Tibial nerve (tissue), 4 donors: ENCODE measurements around the gene GAK. TPM values are rescaled to one million over a fixed set of nuclear protein-coding genes. Genes with fewer than 3 reads are reported as not detected.

Source experiments
- DNase-seq, 2 donors: peaks; one replicate each; pipeline ENCODE4 v3.0.0-alpha.2; 2019; ENCODE audit warnings: low spot score in 2 of 2
- H3K27ac ChIP-seq, 4 donors: fragments of 200-600 bp; sonication (generic) in 3 of 4; one replicate each; pipeline ENCODE4 v1.5.1; 2017 to 2019; ENCODE audit warnings: mild to moderate bottlenecking in 1 of 4
- H3K27me3 ChIP-seq, 2 donors: fragments of 200-600 bp; sonication (generic) in 1 of 2; one replicate each; pipeline versions ENCODE4 v1.5.1 to v1.6.0; 2017 to 2019
- H3K36me3 ChIP-seq, 3 donors: fragments of 200-600 bp; sonication (generic); one replicate each; pipeline ENCODE4 v1.5.1; 2018 to 2019
- H3K4me1 ChIP-seq, 4 donors: fragments of 200-600 bp; sonication (generic) in 3 of 4; one replicate each; pipeline ENCODE4 v1.5.1; 2017 to 2019
- H3K4me3 ChIP-seq, 4 donors: fragments of 200-600 bp; sonication (generic) in 3 of 4; one replicate each; pipeline ENCODE4 v1.5.1; 2017 to 2019; ENCODE audit warnings: mild to moderate bottlenecking in 1 of 4, moderate library complexity in 1 of 4
- H3K9me3 ChIP-seq, 4 donors: fragments of 200-600 bp; sonication (generic) in 3 of 4; one replicate each; pipeline ENCODE4 v1.5.1; 2017 to 2019
- EP300 ChIP-seq, 2 donors: sonication (generic); formaldehyde crosslinking; IDR thresholded peaks; one replicate each; pipeline ENCODE4 v1.6.1; 2017; ENCODE audit warnings: antibody characterized with exemption in 2 of 2, mild to moderate bottlenecking in 1 of 2
- POLR2A ChIP-seq, 2 donors: fragments of 450-650 bp; IDR thresholded peaks; one replicate each; pipeline ENCODE4 v1.6.1; 2017; ENCODE audit warnings: antibody characterized with exemption in 2 of 2, mild to moderate bottlenecking in 2 of 2, moderate library complexity in 2 of 2
- WGBS, 2 donors: methylation state at CpG; one replicate each; pipeline ENCODE4 v1.1.5; 2018; 5-methylcytosine and 5-hydroxymethylcytosine counted together
- total RNA-seq, 4 donors: library from RNA; depleted of rRNA; stranded (reverse); fragments of >200 nt; gene quantifications; one replicate each; pipeline ENCODE4 v1.1.0, GENCODE V29; 2016
- TF ChIP-seq, protein P1 (sequence below), 5 experiments: fragments of 200-600 bp in 3 of 5; fragments of 450-650 bp in 2 of 5; sonication (generic) in 3 of 5; IDR thresholded peaks; one replicate each; pipeline ENCODE4 v1.5.1; 2016 to 2019; ENCODE audit warnings: antibody characterized with exemption in 5 of 5, mild to moderate bottlenecking in 3 of 5, moderate library complexity in 2 of 5

The GAK gene
- total RNA-seq, 4 donors from 2014 or later = 92.3 to 177 (median 127) TPM

DNA sequence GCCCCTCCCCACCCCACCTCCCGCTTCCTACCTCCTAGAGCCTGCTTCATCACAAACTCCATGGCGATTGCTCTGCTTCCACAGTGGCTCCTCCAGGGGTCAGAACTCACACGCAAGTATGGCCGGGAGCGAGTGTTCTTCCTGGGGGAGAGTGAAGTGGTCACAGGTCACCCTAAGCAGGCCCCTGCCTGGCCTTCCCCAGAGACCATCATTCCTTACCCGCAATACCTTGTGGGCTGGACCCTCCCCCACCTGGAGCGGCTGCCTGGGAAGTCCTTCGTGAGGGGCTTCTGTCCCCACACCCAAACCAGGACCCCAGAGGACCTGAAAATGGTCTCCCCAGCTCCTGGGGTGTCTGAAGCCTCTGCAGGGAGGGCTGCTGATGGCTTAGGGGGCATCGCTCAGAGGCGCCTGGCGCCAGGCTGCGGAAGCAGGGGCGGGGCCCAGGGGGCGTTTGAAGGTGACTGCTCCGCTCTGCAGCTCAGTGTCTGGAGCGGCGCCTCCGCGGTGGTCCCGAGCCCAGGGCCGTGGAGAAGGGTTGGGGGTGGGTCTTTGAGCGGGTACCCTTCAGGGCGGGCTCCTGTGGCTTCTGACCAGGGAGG lies 107.6 kb downstream of the GAK start:
- H3K4me1 ChIP-seq = peaks cover 0 to 23% (median 6%) of the 10 kb centered on the region in 4 donors
- peaks cover 0 to 5% (median 0%) of the 10 kb centered on the region in 4 donors for H3K9me3 ChIP-seq
- no peak for TF ChIP-seq EP300 (IDR thresholded peaks at IDR 0.05)
- TF ChIP-seq POLR2A (IDR thresholded peaks at IDR 0.05) = no peak
- TF ChIP-seq, protein P1, sequence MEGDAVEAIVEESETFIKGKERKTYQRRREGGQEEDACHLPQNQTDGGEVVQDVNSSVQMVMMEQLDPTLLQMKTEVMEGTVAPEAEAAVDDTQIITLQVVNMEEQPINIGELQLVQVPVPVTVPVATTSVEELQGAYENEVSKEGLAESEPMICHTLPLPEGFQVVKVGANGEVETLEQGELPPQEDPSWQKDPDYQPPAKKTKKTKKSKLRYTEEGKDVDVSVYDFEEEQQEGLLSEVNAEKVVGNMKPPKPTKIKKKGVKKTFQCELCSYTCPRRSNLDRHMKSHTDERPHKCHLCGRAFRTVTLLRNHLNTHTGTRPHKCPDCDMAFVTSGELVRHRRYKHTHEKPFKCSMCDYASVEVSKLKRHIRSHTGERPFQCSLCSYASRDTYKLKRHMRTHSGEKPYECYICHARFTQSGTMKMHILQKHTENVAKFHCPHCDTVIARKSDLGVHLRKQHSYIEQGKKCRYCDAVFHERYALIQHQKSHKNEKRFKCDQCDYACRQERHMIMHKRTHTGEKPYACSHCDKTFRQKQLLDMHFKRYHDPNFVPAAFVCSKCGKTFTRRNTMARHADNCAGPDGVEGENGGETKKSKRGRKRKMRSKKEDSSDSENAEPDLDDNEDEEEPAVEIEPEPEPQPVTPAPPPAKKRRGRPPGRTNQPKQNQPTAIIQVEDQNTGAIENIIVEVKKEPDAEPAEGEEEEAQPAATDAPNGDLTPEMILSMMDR (IDR thresholded peaks at IDR 0.05) = no peak
- H3K27me3 ChIP-seq = peaks cover 0 to 92% of the 10 kb centered on the region in 2 donors
- no peak overlapping the region for H3K27ac ChIP-seq
- H3K4me3 ChIP-seq = no peak overlapping the region
- H3K36me3 ChIP-seq = no peaks in the 10 kb centered on the region
- 5 to 7% methylated on average over 18 to 22 of the region's 23 CpGs for WGBS, 2 donors
- DNase-seq = no peak

DNA sequence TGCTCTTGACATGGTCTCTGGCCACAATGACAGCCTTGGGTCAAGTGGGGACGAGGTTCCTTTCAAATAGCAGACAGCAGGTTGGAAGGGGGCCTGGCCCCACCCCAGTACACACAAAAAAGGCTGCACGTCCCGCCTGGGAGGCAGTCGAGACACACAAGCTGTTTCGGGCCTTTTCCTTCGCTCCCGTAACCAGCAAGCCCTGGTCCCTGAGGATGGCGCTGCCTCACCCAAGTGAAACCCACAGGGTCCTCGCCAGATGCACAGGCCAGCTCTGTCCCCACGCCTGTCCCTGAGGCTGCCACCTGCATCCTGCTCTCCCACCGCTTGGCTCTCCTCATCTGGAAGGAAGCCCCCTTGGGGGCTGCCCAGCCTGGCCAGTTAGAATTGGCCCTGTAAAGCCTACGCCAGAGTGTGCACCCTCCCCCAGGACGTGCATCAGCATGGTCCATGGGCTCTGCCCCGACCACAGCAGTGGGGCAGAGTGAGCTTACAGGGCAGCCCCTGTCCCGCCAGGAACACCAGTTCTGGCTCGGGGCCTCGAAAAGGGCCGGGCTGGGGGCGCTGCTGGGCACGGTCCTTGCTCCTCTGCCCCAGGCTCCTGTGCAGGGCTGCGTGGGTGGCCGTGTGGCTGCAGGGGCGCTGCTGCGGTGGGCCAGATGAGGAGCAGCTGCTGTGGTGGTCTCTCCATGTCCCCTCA lies 108.2 kb downstream of the GAK start:
- 14 to 44% methylated on average over 14 to 18 of the region's 24 CpGs for WGBS, 2 donors
- peaks cover 0 to 8% (median 0%) of the 10 kb centered on the region in 4 donors for H3K9me3 ChIP-seq
- peaks cover 0 to 92% of the 10 kb centered on the region in 2 donors for H3K27me3 ChIP-seq
- H3K4me3 ChIP-seq = no peak overlapping the region
- H3K4me1 ChIP-seq = peaks cover 0 to 23% (median 6%) of the 10 kb centered on the region in 4 donors
- no peaks in the 10 kb centered on the region for H3K36me3 ChIP-seq
- no peak for TF ChIP-seq POLR2A (IDR thresholded peaks at IDR 0.05)
- TF ChIP-seq EP300 (IDR thresholded peaks at IDR 0.05) = no peak
- TF ChIP-seq, protein P1 (IDR thresholded peaks at IDR 0.05) = no peak
- no peak overlapping the region for H3K27ac ChIP-seq
- DNase-seq = no peak

DNA sequence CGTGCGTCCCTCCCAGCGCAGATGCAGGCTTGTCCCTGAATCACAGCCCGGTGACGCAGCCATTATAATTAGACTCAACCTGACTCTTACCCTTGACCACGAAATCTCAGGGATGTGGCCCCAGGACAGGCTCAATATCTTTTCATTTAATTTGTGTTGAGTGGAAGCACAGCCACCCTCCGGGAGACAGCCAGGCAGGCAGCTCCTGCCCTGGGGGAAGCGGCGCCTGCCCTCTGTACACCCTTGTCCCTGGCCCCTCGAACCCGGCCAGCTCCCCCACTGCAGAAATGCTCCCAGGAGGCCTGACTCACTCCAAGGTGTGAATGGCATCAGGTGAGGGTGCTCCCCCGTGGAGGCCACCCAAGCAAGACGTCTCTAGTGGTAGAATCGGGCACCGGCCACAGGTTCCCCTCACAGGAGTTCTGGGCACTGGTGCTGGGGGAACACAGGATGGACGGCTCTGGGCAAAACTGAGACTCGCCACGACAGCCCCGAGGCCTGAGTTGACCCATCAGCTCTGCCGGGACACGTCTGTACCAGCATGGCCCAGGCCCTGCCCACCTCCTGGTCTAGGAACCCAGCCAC lies 108.8 kb downstream of the GAK start:
- H3K27ac ChIP-seq = no peak overlapping the region
- 55 to 60% methylated on average over 17 to 20 of the region's 21 CpGs for WGBS, 2 donors
- no peak for DNase-seq
- peaks cover 0 to 23% (median 6%) of the 10 kb centered on the region in 4 donors for H3K4me1 ChIP-seq
- H3K9me3 ChIP-seq = peaks cover 0 to 8% (median 0%) of the 10 kb centered on the region in 4 donors
- TF ChIP-seq POLR2A (IDR thresholded peaks at IDR 0.05) = no peak
- TF ChIP-seq EP300 (IDR thresholded peaks at IDR 0.05) = no peak
- TF ChIP-seq, protein P1 (IDR thresholded peaks at IDR 0.05) = no peak
- no peak overlapping the region for H3K4me3 ChIP-seq
- H3K36me3 ChIP-seq = no peaks in the 10 kb centered on the region
- peaks cover 0 to 92% of the 10 kb centered on the region in 2 donors for H3K27me3 ChIP-seq

DNA sequence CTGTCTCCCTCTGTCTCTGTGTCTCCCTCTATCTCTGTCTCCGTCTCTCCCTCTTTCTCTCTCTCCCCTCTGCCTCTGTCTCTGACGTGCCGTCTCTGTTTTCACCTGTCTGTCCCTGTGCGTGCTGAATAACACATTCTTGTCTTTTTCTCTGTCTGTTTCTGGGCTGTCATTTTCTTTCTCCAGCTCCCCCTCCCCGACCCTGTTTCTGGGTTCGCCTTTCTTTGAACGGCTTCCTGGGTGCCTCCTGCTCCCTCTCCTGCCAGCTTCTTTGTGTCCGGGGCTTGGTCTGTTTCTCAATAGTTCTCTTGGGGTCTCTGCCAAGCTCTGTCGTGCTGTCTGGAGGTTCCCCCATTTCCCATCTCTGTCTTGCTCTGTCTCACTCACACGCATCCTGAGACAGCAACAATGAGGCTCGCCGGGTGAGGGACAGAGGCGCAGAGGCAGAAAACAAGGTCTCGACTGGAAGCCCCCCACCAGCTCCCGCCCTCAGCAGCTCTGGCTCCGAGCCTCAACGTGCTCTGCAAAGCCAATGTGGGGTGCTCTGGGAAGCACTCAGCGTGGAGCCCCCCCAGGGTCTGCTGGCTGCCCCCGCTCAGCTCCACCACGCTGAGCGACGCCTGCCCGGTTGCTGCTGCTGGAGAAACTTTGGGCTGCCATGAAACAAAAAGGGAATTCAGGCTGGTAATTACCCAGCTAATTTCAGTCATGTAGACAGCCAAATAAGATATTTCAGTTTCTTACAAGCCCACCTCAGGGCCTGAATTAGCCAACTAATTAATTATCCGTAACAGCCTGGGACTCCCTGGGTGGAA lies 109.5 kb downstream of the GAK start:
- peaks cover 0 to 23% (median 6%) of the 10 kb centered on the region in 4 donors for H3K4me1 ChIP-seq
- H3K9me3 ChIP-seq = peaks cover 0 to 8% (median 0%) of the 10 kb centered on the region in 4 donors
- no peaks in the 10 kb centered on the region for H3K36me3 ChIP-seq
- TF ChIP-seq POLR2A (IDR thresholded peaks at IDR 0.05) (no peak), EP300 (IDR thresholded peaks at IDR 0.05) (no peak)
- TF ChIP-seq, protein P1 (IDR thresholded peaks at IDR 0.05) = no peak
- H3K27ac ChIP-seq = no peak overlapping the region
- H3K4me3 ChIP-seq = no peak overlapping the region
- 32 to 36% methylated on average over 18 to 24 of the region's 24 CpGs for WGBS, 2 donors
- no peak for DNase-seq
- H3K27me3 ChIP-seq = peaks cover 0 to 92% of the 10 kb centered on the region in 2 donors
